ENCODE data around the gene SLC1A7.
A peak's percentile ranks its signal among the peaks of the same experiment; 100 is the strongest.

The SLC1A7 gene

DNA sequence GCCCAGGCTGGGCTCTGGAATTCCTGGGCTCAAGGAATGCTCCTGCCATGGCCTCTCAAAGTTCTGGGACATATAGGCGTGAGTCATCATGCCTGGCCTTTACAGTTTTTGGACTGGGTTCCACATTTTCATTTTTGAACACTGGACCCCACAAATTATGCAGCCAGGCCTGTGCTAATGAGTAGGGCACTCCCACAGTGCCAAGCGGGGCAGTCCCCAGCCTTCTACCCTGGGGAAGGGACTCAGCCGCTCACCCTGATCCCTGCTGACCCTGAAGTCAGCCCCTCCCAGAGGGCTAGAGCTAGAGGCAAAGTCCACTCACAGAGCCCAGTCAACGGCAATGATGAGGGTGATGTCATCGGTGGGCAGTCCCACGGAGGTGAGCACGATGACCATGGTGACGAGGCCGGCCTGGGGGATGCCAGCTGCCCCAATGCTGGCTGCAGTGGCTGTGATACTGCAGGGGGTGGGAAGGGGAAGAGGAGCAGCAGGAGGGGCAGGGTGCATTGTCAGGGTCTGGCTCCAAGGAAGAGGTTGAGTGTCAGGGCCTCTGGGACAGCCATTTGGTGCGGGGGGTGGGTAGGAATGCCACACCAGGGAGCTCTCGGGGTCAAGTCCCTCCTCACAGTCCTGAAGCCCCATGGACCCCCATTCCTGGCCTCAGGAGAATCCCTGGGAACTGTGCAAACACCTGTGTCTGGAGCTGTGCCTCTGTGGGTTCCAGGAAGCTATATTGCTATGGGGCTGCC, 52.8 kb downstream of the SLC1A7 start:
- DNase-seq = no peak

DNA sequence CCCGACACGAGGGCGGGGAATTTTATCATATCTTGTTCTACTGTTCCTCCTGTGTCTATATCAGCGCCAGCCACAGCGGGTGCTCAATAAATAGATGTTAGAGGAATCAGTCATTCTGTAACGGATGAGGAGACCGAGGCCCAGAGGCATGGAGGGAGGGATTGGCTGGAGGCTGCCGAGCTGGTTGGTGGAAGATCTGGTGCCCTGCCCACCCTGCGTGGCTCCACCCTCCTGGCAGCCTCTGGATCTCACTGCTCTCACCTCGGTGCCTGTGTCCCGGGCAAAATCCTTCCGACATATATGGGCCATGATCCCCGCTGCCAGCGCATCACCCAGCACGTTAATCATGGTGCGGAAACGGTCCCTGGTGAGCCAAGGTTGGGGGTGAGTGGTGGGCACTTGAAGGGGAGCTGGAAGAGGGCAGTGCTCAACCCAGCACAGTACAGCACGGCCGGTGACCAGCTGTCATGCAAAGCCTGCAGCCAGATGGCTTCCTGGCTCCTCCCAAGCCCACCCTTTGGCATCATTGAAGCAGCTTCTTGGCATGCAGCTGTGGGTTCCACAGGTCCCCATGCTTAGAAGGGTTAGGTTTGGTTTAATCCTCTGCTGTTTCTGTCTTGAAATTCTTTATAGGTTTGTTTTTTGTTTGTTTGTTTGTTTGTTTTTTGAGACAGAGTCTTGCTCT, 53.7 kb downstream of the SLC1A7 start:
- no peak for DNase-seq

GRCh38 chr1:53087332-53088285, 54.8 kb downstream of the SLC1A7 start:
- DNase-seq = no peak

GRCh38 chr1:53086491-53087070, 55.9 kb downstream of the SLC1A7 start:
- no peak for DNase-seq

- DNase-seq = no peak
Observed at GRCh38 chr1:53085405-53085804, 57.0 kb downstream of the SLC1A7 start.

- no peak for DNase-seq
Observed at GRCh38 chr1:53084589-53084971, 57.9 kb downstream of the SLC1A7 start.

DNA sequence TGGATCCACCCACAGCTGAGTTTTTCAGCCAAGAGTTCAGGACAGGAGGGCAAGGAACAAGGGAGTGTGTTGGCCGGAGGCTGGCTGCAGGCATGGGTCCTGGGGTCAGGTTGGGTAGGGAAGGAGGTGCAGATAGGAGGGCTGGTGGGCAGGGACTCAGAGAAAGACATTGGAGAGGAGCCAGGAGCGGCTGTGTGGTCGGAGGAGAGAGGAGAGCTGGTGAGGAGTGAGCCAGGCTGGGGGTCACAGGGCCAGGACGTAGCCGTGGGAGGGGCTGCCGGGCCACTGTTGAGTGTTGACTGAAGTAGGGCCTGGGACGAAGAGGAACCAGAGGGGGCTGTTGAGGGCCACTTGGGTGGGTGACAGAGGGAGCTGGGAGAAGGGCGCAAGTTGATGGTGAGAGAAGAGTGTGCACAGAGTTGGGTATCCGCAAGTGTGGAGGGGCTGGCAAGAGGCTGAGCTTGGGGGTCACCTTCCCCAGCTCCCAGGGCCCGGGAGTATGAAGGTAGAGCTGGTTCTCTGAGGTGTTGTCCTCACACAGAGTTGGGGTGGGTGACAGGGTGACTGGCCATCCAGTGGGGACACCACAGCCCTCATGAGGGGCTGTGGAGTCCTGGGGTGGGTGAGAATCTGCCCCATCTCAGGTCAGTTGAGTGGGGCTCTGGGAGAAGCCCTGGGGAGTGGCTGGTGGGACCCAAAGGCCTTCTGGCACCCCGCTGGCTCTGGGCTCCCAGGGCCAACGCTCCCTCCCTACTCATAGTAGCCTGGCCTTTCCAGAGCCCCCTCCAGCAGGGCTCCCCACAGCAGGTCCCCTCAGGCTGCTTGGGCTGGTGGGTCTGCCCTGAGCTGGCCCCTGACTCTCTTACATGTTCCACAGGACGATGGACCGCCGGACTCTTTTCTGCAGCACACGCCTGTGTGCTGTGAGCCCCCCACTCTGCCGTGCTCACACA, 58.5 kb downstream of the SLC1A7 start:
- DNase-seq = peak in 1 of 2 experiments; percentile 51

DNA sequence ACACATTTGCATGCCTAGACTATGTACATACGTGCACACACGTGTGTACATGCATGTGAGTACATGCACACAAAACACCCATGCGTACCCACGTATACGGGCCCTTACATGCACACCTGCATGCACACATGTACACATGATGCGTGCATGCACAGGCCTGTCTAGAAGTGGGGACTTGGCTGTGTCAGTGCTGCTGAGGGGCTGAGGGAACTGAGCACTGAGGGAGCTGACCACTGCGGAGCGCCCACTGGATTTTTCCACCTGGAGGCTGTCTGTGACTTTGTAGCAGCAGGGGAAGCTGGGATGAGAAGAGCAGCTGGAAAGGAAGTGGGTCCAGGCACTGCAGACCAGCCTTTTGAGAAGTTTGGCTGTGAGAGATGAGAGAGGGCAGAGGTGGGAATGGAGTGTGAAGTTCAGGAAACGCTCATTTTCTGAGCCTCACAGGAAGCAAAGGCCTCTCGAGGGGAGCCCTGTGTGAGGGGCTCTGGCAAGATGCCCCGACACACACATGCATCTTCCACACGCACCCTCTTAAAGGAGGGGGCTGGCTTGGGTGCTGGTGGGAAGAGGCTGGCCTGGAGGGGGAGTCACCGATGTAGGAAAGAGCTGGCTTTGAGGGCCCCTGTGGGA, 59.5 kb downstream of the SLC1A7 start:
- peak in 1 of 2 experiments; percentile 80 for DNase-seq

GRCh38 chr1:53081384-53082066, 60.9 kb downstream of the SLC1A7 start:
- DNase-seq = no peak

GRCh38 chr1:53080769-53081168, 61.7 kb downstream of the SLC1A7 start:
- DNase-seq = no peak

DNA sequence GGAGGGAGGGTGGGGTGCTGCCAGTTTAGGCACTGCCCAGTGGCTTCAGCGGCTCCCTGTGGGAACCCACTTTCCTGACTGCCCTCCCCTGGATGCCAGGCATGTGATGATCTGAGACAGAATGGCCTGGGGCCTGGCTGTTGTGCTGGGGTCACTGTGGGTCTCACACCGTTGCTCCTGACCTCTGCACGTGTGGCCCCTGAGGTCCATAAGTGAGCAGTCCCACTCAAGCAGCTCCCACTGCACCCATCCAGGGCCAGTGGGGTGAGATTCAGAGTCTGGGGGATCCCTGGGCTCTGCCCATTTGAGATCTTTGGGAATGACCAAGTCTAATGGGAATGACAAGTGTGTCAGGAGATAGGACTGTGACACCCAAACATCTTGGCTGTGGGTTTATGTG, 62.4 kb downstream of the SLC1A7 start:
- no peak for DNase-seq

DNA sequence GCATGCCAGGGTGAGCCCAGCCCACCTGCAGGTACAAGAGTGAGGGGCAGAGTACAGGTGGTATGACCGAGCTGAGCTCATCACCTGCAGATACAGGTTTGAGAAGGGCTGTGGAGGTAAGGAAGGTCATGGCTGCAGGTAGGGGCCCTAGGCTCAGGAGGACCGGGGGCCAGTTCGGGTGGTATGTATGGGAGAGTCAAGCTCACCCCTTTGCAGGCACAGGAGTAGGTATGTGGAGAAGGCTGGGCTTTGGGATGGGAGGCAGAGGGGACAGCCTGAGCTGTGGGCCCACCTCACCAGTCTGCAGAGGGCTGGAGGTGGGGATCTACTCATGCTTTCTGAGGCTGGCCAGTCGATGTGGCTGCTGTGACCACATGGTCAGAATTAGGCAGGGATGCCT, 63.2 kb downstream of the SLC1A7 start:
- no peak for DNase-seq

DNA sequence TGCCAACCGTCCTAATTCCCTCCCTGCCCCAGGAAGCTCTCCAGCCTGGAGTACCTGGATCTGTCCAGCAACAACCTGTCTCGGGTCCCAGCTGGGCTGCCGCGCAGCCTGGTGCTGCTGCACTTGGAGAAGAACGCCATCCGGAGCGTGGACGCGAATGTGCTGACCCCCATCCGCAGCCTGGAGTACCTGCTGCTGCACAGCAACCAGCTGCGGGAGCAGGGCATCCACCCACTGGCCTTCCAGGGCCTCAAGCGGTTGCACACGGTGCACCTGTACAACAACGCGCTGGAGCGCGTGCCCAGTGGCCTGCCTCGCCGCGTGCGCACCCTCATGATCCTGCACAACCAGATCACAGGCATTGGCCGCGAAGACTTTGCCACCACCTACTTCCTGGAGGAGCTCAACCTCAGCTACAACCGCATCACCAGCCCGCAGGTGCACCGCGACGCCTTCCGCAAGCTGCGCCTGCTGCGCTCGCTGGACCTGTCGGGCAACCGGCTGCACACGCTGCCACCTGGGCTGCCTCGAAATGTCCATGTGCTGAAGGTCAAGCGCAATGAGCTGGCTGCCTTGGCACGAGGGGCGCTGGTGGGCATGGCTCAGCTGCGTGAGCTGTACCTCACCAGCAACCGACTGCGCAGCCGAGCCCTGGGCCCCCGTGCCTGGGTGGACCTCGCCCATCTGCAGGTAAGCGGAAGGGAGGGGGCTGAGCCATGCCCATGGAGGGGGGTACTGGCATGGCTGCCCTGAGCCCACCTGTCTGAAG, 63.9 kb downstream of the SLC1A7 start:
- no peak for DNase-seq

DNA sequence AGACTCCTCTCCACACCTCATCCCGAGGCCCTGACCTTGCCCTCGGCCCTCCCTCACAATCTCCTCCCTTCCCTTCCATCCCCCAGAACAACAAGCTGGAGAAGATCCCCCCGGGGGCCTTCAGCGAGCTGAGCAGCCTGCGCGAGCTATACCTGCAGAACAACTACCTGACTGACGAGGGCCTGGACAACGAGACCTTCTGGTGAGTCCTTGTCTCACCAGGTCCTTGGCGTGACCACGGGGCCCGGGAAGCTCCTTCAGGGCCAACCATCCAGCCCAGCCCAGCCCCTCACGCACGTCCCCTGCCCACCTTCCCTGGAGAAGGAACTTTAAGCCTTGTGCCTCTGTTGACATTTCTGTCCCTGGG, 64.9 kb downstream of the SLC1A7 start:
- no peak for DNase-seq

GRCh38 chr1:53076721-53077598, 65.5 kb downstream of the SLC1A7 start:
- DNase-seq = no peak

DNA sequence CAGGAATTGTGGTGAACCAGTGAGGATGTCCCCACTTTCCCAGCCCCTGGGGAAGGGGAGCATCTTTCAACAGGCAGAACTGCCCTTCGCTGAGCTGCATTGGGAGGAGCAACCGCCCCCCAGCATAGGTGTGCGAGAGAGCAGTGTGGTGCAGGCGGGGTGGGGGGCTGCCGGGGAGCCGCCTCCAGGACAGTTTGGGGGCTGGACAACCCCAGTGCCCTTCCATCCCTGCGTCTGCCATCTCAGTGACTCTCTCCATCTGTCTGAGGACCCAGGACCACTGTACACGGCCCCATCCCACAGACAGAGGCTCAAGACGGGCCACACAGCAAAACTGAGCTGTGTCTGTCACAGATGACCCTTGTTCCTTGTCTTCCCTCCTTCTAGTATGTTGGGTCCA, 66.3 kb downstream of the SLC1A7 start:
- DNase-seq = no peak

- DNase-seq = no peak
Observed at GRCh38 chr1:53075761-53076163, 66.7 kb downstream of the SLC1A7 start.

DNA sequence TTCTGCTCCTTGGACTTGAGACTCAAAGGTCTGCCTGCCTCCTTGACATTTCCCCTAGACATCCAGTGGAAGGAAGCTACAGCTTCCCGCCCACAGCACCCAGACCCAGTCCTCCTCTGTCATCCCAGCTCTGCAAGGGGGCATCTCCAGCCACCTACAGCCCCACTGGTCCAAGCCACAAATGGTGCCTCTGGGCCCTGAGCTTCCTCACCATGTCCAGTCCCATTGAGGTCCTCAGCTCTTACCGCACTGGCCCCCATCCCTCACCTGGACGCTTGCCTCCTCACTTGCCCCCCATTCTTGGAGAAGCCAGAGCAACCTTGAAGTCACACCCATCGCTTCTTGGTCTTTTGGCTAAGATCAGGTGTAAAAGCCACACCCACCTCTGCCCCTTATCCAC, 67.2 kb downstream of the SLC1A7 start:
- no peak for DNase-seq
